GM19397 (cell line): ENCODE results near the gene GRAMD1B.

ENCODE experiments used
- ATAC-seq: cut with Tn5 transposase; IDR thresholded peaks from one replicate; pipeline ENCODE4 v1.9.1; 2021; ENCODE audit warnings: mild to moderate bottlenecking, moderate library complexity; ENCODE audit not compliant: unreplicated experiment

GRAMD1B gene

DNA sequence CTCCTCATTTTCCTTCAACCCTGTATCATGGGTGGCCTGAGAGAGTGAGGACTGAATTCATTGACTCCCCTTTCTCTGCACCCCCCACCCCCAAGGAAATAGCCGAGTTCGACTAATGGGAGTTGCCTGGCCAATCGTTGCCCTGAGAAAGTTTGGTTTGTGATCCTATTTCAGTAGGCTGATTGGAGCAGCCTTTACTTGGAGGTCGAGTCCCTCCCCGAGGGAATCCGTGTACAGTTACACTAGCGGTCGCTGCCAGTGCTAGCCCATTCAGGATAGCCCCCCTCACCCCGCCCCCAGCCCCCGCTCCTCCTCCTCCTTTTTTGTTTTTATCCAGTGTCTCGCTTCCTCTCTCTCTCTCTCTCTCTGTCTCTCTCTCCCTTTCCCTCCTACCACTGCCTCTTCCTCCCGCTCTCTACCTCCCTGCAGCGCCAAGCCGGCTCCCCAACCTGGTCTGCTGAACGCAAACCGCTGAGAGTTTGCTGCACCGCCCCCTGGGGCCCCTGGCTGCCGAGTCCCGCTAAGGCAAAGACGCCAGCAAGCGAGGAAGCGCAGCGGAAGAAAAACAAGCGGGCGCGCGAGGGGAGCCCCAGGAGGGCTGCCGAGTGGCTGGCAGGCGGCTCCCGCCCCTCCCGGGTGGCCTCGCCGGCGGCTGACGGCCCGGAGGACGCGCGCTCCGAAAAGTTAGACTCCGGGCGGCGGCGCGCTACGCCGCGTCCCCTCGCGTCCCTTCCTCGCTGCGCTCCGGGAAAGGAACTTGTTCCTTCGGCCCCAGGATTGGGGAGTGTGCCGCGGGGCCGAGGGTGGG, at the start of gene GRAMD1B:
Gene GRAMD1B (plus strand): TSS at position 357 of the 808 bp plus-strand sequence. CDS start 524 bp downstream, outside the sequence.
- no peak for ATAC-seq

GRCh38 chr11:123381149-123381548, 48.9 kb upstream of the GRAMD1B start:
- ATAC-seq = no peak

- ATAC-seq = no peak
Measured at GRCh38 chr11:123381817-123382554, 48.1 kb upstream of the GRAMD1B start.

- ATAC-seq = no peak
Measured at GRCh38 chr11:123382555-123383074, 47.5 kb upstream of the GRAMD1B start.

DNA sequence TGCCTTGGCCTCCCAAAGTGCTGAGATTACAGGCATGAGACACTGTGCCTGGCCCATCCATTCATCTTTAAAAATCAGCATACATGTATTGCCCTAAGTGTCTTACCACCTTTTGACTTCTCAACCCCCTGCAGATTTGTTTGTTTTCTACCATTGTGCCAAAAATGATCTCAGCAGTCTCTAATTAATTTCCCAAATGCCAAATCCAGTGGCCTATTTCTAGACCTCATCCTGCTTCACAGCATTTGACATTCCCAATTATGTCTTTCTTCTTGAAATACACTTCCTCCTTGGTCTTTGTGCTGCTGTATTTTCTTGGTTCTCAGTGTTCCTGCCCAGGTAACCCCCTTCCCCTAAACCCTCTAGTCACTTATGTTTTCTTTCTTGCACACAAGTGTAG, 46.0 kb upstream of the GRAMD1B start:
- ATAC-seq = no peak

- no peak for ATAC-seq
Measured at GRCh38 chr11:123386796-123387510, 43.1 kb upstream of the GRAMD1B start.

GRCh38 chr11:123388640-123389039, 41.4 kb upstream of the GRAMD1B start:
- ATAC-seq = no peak

DNA sequence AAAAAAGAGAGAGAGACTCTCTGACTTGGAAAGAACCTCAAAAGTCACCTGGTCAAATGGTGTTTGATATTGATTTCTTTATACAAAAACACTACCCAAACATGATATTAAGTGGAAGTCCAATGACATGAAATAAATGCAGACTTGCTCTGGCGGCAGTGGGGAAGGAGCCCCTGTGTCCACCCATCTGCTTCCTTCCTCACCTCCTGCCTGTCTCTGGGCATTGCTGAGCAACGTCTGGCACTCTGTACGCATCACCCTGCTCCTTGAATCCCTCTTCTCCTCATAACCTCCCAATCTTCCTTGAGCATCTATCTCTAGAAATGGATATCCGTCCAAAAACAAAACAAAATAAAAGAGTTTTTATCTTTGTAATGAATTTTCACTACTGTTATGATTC, 39.9 kb upstream of the GRAMD1B start:
- no peak for ATAC-seq

DNA sequence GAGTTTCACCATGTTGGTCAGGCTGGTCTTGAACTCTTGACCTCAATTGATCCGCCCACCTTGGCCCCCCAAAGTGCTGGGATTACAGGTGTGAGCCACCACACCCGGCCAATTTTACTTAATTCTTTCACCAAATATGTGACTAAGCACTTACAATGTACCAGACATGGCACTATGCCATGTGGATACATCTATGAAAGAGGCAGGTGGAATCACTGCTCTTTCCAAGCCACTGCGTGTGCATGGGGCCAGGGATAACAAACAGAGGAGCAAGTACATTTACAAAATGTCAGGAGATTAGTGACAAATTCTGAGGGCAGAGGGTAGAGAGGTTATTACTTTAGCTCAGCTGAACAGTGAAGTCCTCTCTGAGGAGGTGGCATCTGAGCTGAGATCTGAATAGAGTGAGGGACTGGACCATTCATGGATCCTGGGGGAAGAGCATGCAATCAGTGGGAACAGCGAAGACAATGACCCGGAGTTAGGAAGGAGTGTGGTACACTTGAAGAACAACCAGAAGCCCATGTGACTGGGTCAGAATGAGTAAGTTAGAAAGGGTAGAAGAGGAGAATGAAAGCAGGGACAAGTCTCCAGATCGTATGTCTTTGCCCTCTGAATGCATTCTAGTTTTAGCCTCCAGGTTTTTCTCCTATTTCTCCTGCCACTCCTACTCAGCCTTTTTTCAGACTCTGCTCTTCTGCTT, 38.3 kb upstream of the GRAMD1B start:
- no peak for ATAC-seq

DNA sequence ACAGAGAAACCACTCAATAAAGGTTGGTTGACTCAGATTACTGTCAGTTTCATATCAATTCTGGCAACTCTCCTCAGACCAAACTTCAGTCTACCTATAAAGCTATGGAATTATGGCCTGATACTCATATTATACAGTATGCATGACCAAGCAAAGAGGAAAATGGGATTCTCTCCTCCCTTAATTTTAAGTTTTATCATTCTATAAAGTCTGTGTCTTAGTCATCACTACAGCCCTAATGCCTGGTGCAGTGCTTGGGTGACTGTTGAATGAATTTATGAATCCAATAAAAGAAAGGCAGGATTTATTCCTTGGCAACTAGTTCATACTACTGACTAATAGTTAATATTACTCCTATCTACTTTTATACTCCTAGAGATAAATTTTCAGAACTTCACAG, 37.6 kb upstream of the GRAMD1B start:
- ATAC-seq = no peak

DNA sequence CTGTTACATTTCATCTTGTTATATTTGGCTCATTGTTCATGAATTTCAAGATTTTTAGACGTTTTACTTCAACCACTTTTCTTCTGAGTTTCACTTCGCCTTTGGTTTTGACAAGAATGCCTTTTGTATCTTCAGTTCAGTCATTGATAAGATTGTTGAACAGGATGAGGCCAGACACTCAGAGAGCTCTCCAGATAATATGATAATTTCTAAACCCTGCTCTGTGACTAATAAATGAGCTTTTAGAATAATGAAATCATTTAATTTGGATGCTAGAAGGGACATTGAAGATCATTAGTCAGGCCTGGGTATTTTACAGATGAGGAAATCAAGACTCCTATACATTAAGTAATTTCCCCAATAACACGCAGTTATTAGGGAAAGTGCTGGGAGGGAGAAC, 37.2 kb upstream of the GRAMD1B start:
- no peak for ATAC-seq

GRCh38 chr11:123393312-123393927, 36.6 kb upstream of the GRAMD1B start:
- ATAC-seq = no peak

DNA sequence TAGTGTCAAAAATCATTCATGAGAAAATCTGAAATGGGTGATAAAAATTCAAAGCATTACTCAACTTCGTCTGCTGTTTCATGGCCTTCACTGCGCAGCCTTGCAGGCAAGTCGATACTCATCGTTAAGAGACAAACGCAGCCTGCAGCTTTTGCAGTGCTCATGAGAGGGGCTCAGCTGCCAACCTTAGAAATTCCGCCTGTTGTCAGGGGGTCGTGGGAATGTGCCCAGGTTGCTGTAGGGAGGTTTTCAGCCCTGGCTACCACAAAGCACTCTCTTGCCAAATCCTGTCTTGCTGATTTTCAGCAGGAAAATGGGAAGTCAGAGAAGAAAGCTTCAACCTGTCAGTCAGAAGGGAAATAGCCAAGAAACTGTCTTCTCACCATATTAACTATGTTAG, 25.4 kb upstream of the GRAMD1B start:
- no peak for ATAC-seq

DNA sequence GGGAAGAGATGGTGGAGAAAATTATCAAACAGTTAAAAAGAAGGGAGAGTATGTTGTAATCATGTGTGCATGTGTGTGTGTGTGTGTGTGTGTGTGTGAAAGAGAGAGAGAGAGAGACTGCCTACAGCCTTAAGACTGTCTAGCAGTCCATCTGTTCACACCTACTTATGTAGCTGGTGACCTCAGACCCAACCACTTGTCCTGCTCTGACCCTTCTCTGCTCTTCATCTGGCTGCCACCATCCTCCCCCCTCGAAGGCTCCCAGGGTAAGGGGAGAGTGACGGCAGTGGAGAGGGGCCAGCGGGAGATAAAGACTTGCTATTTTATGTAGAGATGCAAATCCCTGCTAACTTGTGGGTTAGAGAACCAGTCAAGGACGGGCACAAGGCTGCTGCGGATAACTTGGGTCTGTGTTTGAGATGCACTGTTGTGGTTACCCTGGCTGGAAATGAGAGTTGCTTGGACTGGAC, 24.9 kb upstream of the GRAMD1B start:
- ATAC-seq = no peak

DNA sequence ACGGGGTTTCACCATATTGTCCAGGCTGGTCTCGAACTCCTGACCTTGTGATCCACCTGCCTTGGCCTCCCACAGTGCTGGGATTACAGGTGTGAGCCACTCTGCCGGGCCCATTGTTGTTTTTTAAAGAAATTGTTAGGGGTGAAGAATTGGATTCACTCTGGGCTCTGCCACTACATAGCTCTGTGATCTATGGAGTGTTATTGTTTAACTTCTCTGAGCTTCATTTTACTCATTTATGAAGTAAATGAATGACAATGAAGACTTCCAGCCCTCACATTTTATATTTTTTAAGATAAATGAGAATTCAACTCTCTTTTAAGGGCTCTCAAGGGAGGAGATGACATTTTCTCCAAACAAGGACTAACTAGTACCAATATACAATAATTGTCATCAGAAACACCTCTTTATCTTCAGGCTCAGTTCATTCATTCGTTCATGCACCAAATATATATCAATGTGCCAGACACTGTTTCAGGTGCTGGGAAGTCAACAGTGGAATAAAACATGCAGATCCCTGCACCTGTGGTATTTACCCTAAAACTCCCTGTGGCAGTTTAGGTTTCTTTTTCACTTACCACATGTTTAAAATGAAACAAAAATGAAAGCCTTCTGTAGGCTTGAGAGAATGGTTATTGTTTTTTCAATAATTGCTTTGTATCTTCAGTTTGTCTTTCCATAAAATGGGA, 23.5 kb upstream of the GRAMD1B start:
- ATAC-seq = no peak

GRCh38 chr11:123407130-123407995, 22.7 kb upstream of the GRAMD1B start:
- ATAC-seq = no peak

- no peak for ATAC-seq
Measured at GRCh38 chr11:123407996-123408597, 22.0 kb upstream of the GRAMD1B start.
